CMK (cell line): ENCODE data around the gene ATOH1.

Experiments used
- DNase-seq: peaks from one replicate; pipeline ENCODE4 v3.0.0-alpha.2; 2010; ENCODE audit warnings: low read depth

Gene ATOH1, protein sequence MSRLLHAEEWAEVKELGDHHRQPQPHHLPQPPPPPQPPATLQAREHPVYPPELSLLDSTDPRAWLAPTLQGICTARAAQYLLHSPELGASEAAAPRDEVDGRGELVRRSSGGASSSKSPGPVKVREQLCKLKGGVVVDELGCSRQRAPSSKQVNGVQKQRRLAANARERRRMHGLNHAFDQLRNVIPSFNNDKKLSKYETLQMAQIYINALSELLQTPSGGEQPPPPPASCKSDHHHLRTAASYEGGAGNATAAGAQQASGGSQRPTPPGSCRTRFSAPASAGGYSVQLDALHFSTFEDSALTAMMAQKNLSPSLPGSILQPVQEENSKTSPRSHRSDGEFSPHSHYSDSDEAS

DNA sequence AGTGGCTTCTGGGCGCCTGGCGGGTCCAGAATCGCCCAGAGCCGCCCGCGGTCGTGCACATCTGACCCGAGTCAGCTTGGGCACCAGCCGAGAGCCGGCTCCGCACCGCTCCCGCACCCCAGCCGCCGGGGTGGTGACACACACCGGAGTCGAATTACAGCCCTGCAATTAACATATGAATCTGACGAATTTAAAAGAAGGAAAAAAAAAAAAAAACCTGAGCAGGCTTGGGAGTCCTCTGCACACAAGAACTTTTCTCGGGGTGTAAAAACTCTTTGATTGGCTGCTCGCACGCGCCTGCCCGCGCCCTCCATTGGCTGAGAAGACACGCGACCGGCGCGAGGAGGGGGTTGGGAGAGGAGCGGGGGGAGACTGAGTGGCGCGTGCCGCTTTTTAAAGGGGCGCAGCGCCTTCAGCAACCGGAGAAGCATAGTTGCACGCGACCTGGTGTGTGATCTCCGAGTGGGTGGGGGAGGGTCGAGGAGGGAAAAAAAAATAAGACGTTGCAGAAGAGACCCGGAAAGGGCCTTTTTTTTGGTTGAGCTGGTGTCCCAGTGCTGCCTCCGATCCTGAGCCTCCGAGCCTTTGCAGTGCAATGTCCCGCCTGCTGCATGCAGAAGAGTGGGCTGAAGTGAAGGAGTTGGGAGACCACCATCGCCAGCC lies at the start of gene ATOH1:
ATOH1 (plus strand) TSS at position 422 of the 663 bp plus-strand sequence; CDS start at position 596, 174 bp downstream.
- no peak for DNase-seq

DNA sequence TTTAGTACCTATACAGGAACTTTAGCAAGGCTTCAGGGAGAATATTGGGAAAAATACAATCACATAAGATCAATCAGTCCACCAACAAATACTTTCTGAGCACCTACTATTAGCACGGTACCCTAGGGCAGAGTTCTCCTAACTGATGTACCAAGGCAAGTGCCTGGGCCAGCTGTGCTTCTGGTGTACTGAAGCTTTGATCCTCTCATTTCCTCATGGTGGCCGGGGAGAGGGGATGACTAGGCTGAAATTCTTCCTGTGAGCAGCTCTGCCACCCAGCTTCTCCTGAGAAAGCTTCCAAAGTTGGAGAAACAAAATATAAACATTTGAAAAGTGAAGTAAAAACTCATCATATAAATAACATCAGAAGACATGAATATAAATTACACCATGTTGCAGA lies 49.3 kb upstream of the ATOH1 start:
- no peak for DNase-seq

DNA sequence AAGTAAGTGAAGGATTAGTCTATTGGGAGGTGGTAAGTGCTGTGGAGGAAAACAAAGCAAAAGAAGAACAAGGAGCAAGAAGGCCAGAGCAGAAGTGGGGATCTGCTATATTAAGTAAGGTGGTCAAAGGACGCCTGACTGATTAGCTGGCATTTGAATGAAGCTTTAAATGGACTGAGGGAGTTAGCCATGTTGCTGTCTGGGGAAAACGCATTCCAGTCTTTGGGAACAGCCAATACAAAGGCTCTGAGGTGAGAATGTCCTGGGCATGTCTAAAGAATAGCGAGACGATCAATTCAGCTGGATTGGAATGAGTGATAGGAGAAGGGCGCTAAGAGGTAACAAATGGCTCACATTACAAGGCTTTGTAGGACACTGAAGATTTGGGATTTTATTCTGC lies 48.5 kb upstream of the ATOH1 start:
- DNase-seq: no peak

DNA sequence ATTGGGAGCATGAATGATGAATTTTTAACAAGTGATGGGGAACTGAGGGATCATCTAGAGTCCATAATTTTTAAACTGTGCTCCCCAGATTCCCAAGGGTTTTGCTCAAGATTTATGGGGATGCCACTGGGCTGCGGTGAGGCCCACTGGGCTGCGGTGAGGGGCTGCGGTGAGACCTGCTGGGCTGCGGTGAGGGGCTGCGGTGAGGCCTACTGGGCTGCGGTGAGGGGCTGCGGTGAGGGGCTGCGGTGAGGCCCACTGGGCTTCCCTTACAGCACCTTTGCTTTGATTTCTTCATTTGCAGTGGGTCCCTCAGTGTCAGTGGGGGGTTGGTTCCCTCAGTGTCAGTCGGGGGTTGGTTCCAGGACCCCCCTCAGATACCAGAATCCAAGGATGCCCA lies 47.4 kb upstream of the ATOH1 start:
- DNase-seq: no peak

DNA sequence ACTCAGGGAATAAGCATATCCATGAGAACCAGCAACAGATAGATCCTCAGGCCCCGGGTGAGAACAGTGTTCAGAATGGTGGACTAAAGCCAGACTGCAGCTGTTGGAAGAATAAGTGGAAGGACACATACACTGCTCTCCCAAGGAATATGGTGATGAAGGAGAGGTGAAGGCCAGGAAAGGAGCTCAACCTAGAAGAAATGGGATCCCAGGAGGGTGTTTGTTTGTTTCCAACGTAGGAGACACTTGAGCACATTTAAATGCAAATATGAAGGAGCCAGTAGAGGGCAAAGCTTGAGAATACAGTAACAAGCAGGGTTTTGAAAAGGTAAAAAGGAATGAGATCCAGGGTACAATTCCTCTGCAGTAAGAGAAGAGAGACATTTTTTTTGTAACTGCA lies 42.4 kb upstream of the ATOH1 start:
- no peak for DNase-seq

DNA sequence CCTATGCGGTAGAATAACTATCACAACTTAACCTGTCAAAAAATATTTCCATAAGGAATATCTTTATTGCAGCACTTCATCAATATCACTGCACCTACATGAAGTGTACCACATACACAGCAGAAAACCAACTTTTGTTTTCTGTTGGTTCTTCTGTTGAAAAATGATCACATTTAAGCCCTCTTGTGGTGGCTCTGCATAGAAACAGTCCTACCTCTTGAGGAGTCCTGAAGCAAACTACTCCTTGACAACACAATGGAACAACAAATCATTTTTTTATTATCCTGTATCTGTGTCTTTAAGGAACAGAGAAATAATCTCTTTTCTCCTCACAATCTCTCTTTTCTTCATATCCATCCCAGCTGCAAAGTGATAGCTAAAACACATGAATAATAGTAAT lies 39.8 kb upstream of the ATOH1 start:
- peak; percentile 32 for DNase-seq

DNA sequence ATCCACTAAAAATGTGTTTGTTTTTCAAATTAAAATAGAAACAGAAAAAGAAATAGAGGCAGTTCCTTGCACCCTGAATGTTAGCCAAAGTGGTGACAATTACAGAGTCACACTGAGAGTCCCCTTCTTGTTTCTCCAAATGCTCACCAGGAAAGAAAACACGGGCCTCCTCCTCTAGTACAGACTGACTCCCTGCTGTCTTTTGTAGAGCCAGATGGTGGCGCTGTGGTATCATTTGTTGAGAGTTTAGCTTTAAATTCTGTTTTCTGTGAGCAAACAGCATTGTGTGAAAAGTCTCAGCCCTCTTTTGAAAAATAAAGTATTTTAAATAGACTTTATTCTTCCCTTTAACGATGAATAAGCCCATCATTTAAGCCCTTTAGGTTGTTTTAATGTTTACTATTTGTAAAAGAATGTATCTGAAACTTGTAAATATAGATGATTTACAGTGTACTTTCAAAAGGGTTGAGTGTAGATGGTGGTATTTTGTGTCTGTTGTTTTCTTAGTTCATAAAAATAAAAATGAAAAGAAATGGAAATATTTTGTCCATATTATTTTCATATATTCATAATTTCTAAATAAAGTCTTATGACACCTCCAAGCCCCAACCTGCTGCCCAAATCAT lies 36.9 kb upstream of the ATOH1 start:
- peak; percentile 37 for DNase-seq

DNA sequence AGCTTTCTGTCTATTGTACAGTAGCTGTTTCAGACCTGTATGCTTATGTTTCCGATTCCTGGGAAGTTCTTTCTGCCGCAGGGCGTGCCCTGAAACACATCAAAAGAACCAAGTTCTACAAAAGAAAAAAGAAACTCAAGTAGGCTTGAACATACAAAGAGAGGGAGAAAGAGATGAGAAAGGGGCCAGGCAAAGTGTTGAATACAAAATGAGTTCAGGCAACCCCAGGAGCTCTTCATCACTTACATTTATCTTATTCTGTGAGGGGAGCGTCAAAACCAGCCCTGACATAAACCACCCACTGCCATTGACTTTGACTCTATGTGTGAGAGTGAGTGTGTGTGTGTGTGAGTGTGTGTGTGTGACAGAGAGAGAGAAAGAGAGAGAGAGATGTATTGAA lies 26.5 kb upstream of the ATOH1 start:
- no peak for DNase-seq

DNA sequence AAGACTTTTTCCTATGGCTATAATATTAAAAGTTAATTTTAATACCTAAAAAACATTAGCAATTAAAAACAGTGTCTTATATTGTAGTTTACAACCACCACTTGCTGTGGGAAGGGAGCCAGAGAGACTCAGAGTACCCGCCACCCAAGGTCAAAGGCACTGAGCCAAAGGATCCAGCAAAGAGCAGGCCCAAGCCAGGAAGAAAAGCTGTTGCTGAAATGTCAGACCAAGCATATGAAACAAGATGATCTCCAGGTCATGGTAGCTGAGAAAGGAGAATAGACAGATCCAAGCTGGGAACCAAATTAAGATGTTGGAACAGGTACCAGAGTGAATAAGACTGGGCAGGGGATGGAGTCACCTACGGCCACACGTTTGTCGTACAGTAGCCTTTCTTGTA lies 18.8 kb upstream of the ATOH1 start:
- DNase-seq: no peak

DNA sequence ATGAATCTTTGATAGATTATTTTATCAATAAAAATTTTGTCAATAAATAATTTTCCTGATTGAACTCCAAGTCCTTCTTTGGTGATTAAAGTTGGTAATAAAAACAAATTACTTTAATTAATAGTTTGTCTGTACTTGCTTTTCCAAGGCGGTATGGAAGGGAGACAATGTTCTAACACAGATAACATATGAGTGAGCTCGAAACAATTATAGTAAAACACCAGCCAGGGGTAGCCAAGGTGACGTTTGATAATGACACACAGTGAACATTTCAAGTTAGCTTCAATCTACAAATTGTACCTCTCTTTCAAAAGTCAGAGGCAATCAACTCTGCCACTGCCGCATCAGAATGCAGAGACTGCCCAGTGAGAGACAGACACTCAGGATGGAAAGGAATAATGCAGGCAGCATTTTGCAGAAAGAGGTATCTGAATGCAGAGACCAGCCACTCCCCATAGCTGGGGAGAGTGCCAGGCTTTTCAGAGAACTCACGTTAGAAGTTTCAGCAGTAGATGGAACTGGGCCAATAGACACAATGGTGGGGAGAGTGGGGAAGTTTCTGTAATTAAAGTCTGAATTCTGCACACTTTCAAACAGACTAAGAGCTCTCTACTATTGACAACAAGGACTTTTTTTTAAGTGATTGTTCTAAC lies 18.1 kb upstream of the ATOH1 start:
- no peak for DNase-seq

DNA sequence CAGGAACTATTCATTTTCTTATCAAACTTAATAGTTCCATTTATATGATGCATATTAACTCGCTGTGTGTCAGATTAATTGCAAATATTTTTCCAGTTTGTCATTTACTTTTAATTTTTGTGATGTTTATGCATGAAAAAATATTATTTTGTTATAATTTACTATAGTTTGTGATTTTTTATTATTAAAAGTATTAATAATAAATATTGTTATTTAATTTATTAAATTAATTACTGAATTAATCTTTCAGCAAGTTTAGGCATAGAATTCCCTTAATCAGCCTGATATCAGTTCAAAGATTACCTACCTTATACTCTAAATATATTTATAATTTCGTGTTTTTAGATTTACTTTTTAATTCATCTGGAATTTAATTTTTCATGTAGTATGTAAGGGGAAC lies 15.5 kb upstream of the ATOH1 start:
- no peak for DNase-seq

DNA sequence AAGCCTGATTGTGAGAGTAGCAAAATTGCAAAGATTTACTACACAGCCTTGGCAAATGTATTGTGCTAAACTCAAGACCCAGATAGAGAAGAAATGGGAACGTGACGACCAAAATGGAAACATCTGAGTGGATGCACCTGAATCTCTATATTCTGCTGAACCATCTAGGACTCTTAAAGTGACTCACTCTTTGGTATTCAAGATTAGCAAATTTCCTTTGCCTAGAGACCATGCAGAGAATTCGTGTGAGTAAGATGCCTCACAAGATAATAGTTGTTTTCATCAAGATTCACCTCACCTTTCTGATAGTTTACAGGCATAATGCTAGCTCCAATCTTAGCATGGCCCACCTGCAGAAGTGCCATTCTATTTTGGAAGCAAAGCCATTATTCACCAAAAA lies 14.4 kb upstream of the ATOH1 start:
- no peak for DNase-seq

DNA sequence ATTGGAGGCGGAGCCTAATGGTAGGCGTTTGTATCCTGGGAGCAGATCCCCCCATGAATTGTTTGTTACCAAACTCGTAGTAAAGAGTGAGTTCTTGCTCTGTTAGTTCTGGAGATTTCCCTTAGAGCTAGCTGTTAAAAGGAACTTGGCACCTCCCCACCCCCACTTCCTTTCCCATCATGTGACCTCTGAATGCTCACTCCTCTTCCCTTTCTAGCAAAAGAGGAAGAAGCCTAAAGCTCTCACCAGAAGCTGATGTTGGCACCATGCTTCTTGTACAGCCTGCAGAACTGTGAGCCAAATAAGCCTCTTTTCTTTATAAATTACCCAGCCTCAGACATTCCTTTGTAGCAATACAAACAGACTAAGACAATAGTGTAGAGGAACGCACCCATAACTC lies 13.8 kb upstream of the ATOH1 start:
- peak; percentile 58 for DNase-seq

DNA sequence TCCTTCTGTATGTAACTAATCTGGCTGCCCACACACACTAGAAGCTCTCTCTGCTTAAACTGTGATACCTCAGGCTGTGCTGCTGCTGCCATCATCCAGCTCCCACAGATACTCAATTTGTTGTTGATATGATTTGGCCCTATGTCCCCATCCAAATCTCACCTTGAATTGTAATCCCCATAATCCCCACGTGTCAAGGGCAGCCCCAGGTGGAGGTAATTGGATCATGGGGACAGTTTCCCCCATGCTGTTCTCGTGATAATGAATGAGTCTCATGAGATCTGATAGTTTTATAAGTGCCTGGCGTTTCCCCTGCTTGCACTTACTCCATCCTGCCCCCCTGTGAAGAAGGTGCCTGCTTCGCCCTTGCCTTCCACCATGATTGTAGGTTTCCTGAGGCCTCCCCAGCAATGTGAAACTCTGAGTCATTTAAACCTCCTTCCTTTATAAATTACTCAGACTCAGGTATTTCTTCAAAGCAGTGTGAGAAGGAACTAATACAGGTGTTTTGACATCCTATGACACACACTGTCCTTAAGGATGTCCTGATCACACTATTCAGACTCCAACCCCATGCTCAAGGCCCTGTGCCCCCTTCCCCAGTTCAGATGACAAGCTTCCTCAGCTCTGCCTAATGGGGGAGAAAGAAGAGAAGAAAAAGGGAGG lies 2.9 kb upstream of the ATOH1 start:
- DNase-seq: no peak

DNA sequence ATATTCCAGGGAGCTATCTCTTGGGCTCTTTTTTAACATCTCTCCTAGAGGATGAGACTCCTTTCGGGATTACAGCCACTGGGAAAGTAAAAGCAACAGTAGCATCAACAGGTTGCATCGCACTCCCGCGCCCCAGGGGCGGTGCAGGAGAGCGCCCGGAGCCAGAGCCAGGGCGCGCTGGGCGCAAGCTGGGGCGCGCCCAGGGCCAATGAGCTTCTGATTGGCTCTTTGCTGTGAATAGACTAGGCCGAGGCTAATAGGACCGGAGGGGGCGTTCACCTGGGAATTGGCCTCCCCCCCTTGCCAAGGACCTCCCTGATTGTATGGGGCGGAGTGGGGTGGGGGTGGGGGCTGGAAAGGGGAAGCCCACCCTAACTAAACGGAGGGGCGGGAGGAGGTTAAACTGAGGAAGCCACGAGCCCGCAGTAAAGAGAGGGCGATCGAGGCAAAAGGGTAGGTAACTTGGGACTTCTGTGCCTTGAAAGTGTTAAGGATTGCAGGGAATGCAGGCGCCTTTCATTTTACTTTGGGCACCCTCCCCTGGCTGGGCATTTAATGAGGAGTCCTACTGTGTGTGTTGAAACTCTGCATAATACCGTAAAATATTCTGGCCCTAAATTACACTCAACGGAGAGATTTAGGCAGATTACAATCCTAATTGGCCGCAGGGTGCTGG lies 1.1 kb upstream of the ATOH1 start:
- DNase-seq: no peak

DNA sequence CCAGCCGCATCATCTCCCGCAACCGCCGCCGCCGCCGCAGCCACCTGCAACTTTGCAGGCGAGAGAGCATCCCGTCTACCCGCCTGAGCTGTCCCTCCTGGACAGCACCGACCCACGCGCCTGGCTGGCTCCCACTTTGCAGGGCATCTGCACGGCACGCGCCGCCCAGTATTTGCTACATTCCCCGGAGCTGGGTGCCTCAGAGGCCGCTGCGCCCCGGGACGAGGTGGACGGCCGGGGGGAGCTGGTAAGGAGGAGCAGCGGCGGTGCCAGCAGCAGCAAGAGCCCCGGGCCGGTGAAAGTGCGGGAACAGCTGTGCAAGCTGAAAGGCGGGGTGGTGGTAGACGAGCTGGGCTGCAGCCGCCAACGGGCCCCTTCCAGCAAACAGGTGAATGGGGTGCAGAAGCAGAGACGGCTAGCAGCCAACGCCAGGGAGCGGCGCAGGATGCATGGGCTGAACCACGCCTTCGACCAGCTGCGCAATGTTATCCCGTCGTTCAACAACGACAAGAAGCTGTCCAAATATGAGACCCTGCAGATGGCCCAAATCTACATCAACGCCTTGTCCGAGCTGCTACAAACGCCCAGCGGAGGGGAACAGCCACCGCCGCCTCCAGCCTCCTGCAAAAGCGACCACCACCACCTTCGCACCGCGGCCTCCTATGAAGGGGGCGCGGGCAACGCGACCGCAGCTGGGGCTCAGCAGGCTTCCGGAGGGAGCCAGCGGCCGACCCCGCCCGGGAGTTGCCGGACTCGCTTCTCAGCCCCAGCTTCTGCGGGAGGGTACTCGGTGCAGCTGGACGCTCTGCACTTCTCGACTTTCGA lies 654 bp downstream of the ATOH1 start:
- DNase-seq: no peak

DNA sequence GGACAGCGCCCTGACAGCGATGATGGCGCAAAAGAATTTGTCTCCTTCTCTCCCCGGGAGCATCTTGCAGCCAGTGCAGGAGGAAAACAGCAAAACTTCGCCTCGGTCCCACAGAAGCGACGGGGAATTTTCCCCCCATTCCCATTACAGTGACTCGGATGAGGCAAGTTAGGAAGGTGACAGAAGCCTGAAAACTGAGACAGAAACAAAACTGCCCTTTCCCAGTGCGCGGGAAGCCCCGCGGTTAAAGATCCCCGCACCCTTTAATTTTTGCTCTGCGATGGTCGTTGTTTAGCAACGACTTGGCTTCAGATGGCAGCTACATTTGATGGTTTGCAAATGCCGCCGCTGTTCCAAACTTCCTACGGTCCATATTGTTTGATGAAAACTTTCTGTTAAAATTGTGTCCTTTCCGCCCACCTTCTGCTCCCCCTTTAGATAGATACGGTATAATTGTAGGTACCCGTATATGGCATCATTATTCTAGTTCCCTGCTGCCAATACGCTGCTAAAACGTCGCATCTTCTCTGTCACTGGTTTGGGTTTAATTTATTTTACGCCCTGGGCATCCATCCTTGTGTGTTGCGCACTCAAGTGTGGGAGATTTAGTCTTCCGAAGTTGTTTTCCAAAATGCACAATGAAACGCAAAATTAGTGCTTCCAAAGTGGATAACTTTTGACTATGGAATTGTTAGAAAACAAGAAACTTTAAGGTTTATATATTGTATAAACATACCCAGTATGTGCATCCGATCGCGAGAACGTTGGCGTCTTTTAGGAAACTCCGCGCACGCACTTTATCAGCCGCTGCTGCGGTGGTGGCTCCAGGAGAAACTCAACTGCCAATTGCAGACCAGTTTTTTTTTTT lies 1.5 kb downstream of the ATOH1 start:
- DNase-seq: no peak

DNA sequence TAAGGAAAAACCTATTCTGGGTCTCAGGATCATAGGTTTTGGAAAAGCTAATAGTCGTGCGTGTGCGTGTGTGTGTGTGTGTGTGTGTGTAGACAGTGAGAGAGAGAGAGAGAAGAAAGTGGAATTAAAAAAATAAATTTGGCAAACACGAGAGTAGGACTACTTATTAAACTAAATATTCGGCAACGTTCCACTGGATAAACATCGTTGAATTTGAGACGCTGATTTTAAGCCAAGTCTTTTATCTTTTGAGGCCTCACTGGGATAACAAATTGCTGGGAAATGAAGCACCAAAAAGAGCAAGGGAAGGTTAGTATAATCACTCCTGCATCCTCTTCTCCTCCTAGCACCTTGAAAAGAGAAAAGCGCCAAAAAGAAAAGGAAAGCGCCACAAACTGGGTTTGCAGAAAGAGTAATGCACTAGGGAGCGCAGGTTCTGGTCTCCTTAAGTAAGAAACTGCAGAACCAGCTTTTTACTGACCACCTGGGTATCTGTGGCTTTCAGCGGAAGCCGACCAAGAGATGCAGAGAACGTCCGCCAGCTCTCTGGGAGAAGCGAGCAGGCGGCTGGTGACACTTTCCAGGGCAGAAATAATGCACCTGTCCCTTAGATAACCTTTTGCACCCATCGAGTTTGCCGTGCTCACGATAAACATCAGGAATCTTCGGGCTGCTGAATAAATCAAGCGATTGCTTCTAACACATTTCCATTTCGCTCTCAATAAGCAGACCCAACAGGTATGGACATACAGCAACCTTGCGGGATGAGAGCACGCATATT lies 3.4 kb downstream of the ATOH1 start:
- no peak for DNase-seq
